Measurements from ENCODE around the gene IST1.

IST1 gene

DNA sequence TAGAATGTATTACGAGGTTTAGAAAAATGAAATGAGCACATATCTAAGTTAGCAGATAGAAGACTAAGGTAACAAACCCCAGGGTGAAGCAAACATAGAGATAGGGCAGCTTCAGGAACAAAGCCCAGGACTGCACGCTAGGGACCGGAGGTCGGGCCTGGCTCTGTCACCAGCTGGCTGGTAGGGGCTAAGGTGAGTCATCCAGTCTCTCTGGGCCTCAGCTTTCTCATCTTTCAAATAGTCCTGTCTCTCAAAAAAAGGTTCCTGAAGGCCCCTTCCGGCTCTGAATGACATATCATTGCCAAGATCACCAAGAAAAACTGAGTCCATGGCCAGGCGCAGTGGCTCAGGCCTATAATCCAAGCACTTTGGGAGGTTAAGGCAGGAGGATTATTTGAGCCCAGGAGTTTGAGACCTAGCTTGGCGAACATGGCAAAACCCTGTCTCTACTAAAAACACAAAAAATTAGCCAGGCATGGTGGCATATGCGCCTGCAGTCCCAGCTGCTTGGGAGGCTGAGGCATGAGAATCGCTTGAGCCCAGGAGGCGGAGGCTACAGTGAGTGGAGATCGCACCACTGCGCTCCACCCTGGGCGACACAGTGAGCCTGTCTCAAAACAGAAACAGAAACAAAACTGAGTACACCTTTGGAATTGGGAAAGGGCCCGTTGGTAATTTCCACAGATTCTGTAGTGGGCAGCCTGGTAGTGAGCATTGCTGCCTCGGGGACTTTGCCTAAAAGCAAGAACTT is 78.9 kb downstream of the IST1 start:
- intact Hi-C loops (cut with DNase I; ENCODE audit: low total_unique reads): no loop called here
- H3K9me3 ChIP-seq: no peaks in the 10 kb centered on the region
- no peak overlapping the region for H3K27ac ChIP-seq
- H3K4me1 ChIP-seq: no peaks in the 10 kb centered on the region
- no peak for DNase-seq
- no peak overlapping the region for H3K4me3 ChIP-seq
- no peaks in the 10 kb centered on the region for H3K27me3 ChIP-seq
- TF ChIP-seq, protein P1, sequence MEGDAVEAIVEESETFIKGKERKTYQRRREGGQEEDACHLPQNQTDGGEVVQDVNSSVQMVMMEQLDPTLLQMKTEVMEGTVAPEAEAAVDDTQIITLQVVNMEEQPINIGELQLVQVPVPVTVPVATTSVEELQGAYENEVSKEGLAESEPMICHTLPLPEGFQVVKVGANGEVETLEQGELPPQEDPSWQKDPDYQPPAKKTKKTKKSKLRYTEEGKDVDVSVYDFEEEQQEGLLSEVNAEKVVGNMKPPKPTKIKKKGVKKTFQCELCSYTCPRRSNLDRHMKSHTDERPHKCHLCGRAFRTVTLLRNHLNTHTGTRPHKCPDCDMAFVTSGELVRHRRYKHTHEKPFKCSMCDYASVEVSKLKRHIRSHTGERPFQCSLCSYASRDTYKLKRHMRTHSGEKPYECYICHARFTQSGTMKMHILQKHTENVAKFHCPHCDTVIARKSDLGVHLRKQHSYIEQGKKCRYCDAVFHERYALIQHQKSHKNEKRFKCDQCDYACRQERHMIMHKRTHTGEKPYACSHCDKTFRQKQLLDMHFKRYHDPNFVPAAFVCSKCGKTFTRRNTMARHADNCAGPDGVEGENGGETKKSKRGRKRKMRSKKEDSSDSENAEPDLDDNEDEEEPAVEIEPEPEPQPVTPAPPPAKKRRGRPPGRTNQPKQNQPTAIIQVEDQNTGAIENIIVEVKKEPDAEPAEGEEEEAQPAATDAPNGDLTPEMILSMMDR (IDR thresholded peaks at IDR 0.05): no peak
- H3K36me3 ChIP-seq: no peaks in the 10 kb centered on the region

All from tibial artery (tissue), 4 donors.